Activated CD8-positive, alpha-beta memory T cell treated with anti-CD3 and anti-CD28 coated beads, Interleukin-2, amount 50 U/mL, for 24 hours (primary cell): Measurements from ENCODE around the gene NXPH4.

ENCODE experiments used
- DNase-seq: peaks from one replicate; pipeline ENCODE4 v3.0.0-alpha.2; 2020; ENCODE audit errors: extremely low read depth

NXPH4 gene

DNA sequence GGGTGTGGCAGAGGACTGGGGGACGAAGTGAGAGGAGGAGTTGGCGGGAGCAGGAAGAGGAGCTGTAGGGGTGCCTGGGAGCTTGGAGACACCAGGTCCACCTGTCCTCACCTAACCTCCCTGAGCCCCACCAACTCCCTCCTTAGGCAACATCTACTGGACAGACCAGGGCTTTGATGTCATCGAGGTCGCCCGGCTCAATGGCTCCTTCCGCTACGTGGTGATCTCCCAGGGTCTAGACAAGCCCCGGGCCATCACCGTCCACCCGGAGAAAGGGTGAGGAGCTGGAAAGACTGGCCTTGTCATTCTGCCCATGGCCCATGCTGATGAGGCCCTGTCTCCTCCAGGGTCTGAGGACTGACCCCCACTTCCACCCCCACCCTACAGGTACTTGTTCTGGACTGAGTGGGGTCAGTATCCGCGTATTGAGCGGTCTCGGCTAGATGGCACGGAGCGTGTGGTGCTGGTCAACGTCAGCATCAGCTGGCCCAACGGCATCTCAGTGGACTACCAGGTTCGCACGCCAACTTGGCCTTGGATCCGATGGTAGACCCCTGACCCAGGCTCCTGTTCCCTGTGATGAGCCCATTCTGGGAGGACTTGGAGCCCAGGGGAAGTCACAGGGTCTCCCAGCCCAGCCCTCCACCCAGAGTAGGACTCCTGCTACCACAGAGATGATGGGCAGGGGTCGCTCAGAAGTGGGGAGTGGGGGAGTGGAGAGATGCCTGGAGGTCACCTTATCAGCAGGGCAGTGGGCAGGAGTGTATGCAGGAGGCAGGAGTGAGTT is 32.5 kb upstream of the NXPH4 start:
- DNase-seq, result no peak

DNA sequence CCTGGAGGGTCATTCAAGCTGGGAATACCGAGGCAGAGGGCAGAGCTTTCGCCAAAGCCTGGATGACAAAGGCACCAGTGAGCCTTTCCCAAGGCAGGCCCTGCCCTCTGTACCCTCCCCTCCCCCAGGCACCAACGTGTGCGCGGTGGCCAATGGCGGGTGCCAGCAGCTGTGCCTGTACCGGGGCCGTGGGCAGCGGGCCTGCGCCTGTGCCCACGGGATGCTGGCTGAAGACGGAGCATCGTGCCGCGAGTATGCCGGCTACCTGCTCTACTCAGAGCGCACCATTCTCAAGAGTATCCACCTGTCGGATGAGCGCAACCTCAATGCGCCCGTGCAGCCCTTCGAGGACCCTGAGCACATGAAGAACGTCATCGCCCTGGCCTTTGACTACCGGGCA is 31.2 kb upstream of the NXPH4 start:
- DNase-seq, result no peak

DNA sequence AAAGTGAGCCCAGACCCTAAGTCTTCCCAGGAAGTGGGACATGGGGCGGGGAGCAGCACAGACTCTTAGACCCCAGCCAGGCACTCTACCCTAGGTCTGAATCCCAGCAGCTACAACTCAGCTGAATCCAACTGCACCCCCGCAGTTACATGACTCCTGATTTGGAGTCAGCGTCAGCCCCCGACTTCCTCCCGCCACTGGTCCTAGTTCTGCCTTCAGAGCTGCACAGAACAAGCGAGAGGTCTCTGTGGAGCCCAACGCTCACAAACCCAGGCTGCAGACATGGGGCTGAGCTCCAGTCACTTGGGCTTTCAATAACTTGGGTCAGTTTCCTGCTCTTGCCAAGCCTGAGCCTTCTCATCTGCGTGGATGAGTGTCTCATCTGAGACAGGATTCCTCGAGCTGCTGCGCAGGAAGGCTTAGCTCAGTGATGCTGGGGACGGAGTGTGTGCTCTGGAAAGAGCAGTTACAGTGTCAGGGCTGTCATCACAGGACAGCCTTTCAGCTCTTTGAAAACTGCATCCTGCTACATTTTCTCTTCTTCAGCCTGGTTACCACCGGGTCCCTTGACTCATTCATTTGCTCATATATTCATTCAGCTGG is 30.6 kb upstream of the NXPH4 start:
- DNase-seq, result no peak

DNA sequence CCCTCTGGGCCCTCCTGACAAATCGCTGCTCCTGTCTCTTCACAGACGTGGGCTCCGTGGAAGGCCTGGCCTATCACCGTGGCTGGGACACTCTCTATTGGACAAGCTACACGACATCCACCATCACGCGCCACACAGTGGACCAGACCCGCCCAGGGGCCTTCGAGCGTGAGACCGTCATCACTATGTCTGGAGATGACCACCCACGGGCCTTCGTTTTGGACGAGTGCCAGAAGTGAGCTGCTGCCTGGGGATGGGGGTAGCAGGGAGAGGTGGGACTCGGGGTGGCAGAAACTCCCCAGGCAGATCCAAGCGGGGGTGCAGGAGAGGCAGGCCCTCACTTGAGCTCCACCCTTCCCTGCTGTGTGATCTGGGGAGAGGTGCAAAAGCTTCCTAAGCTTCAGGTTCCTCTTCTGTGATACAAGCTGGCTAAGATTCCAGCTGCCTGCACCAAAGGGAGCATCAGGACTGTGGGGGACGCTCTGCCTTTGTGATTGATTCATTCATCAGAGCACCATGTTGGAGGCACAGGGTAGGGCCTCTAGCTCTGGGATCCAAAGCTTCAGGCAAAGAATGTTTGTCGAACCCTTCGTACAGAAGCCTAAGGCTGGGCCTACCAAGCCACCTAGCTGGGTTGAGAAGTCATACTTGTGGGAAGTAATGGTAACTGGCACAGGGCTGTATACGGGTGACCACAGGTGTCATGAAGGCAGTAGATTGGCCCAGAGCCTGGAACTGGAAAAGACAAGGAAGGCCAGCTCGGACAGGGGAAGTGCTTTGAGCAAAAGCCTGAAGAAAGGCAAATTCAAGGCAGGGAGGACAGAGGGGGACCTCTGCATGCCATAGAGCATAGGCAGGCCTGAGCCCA is 29.1 kb upstream of the NXPH4 start:
- no peak for DNase-seq

DNA sequence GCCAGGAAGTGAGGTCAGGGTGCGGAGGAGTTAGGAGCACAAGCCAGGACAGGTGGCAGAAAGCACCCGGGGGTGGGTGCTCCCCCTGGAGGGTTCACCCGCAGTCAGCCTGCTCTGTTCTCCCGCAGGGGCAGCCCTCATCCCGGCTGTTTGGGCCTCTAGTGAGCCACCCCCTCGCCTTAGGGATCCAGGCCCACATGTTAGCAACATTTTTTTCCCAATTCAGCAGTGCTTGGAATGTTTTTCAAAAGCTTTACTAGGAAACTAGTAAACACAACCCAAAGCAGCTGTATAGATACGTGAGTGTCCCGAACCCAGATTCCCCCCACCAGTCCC is 28.5 kb upstream of the NXPH4 start:
- no peak for DNase-seq

DNA sequence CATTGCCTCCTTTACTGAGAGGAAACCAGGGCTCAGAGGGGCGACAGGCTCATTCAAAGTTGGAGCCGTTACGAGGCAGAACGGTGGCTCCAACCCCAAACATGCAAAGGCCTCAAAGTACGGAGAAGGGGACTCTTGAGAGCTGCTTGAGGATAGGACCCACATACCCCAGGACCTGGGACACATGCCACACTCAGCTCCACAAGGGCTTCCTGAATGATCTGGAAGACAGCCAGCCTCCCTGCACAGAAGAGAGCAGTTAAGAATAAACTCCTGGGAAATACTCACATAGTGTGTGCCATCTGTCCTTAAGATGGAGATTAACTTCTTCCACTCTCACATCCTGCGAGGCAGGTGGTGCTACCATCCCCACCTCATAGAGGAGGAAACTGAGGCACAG is 26.6 kb upstream of the NXPH4 start:
- DNase-seq, result no peak

DNA sequence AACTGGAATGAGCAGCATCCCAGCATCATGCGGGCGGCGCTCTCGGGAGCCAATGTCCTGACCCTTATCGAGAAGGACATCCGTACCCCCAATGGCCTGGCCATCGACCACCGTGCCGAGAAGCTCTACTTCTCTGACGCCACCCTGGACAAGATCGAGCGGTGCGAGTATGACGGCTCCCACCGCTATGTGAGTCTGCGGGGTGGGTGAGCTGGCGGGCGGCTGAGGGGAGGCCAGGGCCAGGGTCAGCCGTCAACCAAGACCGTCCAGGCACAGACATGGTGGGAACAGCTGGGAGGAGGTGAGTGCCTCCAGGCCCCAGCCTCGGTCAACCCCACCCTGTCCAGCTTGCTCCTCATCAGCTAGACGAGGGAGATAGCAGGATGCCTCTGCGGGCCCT is 25.8 kb upstream of the NXPH4 start:
- DNase-seq, result no peak

DNA sequence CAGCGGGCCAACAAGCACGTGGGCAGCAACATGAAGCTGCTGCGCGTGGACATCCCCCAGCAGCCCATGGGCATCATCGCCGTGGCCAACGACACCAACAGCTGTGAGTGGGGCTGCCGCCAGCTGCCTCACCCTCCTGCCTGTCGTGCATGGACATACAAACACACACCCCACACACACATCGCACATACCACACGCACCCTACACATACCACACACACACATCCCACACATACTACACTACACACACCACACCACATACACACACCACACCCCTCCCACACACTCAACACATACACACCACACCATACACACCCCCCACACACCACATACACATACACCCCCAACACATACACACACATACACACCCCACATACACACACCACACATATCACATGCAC is 25.2 kb upstream of the NXPH4 start:
- DNase-seq, result no peak

DNA sequence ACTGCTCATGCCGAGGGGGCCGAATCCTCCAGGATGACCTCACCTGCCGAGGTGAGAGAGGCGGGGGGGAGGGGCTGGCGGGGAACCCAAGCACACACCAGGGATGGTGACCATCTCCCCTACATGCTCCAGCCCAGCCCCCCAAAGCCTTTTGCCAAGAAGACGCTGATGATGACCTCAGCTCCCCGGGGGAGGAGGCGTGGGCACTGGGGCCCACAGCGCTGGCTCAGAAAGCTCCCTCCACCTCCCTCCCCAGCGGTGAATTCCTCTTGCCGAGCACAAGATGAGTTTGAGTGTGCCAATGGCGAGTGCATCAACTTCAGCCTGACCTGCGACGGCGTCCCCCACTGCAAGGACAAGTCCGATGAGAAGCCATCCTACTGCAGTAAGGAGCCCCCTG is 23.7 kb upstream of the NXPH4 start:
- DNase-seq, result no peak

DNA sequence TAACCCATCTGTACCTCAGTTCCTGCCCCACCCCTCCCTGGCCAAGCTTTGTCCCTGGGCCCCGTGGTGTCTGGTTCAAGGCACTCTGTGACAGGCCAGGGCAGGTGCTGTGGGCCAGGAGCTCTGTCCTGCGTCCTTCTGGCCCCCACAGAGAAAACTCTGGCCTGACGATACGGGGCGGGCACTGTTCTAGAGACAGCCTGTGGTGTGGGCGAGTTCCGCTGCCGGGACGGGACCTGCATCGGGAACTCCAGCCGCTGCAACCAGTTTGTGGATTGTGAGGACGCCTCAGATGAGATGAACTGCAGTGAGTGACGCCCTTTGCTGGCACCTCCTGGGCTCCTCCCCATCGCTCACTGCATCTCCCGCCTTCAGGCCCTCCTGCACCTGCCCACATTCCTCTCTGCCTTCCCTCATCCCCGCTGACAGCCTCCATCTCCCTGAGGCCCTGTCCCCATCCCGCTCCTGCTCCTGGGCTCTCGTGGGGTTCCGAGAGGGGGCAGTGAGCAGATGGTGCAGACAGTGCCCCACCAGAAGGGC is 22.8 kb upstream of the NXPH4 start:
- no peak for DNase-seq

DNA sequence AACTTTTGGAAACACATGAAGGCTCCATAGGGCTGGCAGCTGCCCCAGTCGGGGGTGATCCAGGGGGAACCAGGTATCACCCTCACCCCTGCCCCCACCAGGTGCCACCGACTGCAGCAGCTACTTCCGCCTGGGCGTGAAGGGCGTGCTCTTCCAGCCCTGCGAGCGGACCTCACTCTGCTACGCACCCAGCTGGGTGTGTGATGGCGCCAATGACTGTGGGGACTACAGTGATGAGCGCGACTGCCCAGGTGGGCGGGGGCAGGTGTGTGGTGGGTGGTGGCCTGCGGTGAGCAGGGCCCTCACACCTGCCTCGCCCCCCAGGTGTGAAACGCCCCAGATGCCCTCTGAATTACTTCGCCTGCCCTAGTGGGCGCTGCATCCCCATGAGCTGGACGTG is 22.3 kb upstream of the NXPH4 start:
- no peak for DNase-seq

DNA sequence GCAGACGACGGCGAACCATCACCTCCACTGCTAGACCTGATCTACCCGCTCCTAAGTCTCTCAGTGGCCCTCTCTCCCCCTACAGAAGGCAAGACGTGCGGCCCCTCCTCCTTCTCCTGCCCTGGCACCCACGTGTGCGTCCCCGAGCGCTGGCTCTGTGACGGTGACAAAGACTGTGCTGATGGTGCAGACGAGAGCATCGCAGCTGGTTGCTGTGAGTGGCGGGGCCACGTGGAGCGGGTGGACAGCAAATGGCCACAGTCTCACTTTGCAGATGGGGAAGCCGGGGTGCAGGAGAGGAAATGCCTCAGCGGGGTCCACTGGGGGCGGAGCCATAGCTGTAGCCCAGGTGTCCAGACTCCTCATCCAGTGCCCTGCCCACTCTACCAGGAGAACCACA is 21.4 kb upstream of the NXPH4 start:
- DNase-seq, result no peak

DNA sequence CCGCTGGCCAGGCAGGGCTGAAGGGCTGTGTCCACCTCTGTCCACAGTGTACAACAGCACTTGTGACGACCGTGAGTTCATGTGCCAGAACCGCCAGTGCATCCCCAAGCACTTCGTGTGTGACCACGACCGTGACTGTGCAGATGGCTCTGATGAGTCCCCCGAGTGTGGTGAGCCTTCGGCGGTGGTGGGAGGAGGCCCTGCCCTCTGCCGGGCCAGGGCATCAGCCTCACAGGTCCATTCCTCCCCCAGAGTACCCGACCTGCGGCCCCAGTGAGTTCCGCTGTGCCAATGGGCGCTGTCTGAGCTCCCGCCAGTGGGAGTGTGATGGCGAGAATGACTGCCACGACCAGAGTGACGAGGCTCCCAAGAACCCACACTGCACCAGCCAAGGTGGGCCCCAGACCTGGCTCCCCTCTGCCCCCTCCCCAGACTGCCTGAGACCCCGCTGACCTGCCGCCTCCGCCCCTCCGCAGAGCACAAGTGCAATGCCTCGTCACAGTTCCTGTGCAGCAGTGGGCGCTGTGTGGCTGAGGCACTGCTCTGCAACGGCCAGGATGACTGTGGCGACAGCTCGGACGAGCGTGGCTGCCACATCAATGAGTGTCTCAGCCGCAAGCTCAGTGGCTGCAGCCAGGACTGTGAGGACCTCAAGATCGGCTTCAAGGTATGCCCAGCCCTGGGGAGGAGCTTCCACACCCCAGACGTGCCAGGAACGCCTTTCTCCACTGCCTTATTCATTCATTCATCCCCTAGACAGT is 20.8 kb upstream of the NXPH4 start:
- no peak for DNase-seq

DNA sequence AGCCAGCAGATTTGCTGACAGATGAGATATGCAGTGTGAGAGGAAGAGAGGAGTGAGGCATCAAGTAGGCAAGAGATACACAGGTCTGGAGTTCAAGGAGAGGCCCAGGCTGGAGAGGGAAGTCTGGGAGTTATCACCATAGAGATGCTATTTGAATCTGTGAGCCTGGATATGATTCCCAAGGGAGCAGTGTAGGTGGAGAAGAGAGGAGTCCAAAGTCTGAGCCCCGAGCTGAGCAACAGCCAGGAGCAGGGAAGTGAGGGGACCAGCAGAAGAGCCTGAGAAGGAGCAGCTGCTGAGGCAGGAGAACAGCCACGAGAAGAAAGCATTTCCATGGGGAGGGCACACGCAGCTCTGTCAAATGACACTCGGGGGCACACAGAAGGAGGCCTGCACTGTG is 20.2 kb upstream of the NXPH4 start:
- DNase-seq, result no peak

DNA sequence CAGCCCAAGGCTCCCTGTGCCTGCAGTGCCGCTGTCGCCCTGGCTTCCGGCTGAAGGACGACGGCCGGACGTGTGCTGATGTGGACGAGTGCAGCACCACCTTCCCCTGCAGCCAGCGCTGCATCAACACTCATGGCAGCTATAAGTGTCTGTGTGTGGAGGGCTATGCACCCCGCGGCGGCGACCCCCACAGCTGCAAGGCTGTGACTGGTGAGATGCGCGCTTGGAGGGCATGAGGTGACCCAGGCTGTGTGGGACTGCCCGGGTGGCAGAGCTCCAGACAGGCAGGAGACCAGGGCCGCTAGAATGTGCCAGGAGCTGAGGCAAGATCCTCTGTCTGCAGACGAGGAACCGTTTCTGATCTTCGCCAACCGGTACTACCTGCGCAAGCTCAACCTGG is 19.6 kb upstream of the NXPH4 start:
- no peak for DNase-seq

DNA sequence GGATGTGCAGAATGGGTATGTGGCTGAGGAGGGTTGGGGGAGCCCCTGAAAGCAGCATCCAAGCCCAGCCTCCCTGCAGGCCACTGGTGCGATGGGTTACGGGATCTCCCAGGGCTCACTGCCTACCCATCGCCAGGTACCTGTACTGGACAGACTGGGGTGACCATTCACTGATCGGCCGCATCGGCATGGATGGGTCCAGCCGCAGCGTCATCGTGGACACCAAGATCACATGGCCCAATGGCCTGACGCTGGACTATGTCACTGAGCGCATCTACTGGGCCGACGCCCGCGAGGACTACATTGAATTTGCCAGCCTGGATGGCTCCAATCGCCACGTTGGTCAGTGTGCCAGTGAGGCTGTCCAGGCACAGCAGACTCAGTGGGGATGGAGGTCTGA is 18.3 kb upstream of the NXPH4 start:
- no peak for DNase-seq

DNA sequence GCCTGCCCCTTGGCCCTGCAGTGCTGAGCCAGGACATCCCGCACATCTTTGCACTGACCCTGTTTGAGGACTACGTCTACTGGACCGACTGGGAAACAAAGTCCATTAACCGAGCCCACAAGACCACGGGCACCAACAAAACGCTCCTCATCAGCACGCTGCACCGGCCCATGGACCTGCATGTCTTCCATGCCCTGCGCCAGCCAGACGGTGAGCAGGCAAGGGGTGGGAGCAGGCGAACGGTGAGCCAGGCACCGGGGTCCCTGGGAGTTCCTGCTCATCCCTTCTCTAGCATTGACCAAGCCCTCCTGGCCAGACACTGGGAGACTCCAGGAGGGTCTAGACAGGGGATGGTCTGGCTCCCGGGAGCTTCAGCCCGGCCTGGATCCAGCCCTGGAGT is 17.4 kb upstream of the NXPH4 start:
- DNase-seq, result no peak

DNA sequence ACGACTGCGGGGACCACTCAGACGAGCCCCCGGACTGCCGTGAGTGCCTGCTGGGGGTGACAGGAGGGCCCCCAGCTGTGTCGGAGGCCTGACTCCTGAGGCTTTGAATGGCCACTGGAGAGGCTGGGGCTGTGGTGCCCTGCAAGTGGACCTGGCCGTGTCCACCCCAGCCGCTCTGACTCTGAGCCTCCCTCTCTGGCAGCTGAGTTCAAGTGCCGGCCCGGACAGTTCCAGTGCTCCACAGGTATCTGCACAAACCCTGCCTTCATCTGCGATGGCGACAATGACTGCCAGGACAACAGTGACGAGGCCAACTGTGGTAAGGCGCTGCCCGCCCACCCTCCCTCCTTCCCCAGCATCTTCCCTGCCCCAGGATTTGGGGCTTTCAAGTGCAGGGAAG is 16.1 kb upstream of the NXPH4 start:
- DNase-seq, result no peak

DNA sequence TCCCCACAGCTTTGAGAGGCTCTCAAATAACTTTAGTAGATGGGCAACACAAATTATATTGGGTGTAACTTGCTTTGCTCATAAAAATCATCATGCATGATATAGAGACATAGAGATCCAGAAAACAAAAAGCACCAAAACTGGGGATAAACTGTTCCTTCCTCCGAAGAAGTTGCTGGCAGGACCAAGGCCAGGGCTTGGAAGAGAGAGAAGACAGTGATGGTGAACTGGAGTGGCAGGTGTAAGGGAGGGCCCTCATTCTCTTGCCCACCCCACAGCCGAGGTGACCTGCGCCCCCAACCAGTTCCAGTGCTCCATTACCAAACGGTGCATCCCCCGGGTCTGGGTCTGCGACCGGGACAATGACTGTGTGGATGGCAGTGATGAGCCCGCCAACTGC is 15.4 kb upstream of the NXPH4 start:
- DNase-seq, result no peak

DNA sequence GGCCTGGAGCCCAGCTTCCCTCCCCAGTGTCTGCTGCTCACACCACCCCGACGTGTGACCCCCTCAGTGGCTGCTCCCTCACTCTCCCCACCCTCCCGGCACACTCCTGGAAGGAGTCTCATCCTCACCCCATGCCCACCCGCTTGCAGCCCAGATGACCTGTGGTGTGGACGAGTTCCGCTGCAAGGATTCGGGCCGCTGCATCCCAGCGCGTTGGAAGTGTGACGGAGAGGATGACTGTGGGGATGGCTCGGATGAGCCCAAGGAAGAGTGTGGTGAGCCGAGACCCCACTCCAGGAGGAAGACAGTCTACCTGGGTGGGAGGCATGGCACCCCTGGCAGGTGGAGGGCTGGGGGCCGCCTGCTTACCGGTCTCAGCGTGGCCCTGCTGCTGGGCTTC is 15.0 kb upstream of the NXPH4 start:
- no peak for DNase-seq

DNA sequence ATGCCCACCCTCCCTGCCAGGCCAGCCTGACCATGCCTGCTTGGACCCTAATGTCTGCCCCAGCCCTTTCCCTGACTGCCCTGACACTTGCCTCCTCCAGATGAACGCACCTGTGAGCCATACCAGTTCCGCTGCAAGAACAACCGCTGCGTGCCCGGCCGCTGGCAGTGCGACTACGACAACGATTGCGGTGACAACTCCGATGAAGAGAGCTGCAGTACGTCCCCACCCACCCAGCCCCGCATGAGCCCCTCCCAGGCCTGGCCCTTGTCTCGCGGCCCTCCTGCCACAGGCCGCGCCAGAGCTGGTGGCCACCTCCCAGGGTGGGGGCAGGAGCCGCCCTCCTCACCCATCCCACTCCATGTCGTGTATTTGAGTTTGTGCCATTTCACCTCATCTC is 14.3 kb upstream of the NXPH4 start:
- no peak for DNase-seq

DNA sequence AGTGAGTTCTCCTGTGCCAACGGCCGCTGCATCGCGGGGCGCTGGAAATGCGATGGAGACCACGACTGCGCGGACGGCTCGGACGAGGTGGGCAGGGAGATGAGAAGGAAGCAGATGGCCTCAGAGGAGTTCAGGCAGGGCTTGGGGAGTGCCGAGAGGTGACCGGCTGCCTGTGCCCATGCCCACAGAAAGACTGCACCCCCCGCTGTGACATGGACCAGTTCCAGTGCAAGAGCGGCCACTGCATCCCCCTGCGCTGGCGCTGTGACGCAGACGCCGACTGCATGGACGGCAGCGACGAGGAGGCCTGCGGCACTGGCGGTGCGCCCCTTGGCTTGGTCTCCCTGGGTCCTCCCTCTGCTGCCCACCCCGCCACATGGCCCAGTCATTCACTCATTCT is 13.4 kb upstream of the NXPH4 start:
- no peak for DNase-seq
